Caco-2 (cell line): Measurements from ENCODE around the gene AKTIP. TPM values are rescaled to one million over a fixed set of nuclear protein-coding genes. Genes with fewer than 3 reads are reported as not detected.

ENCODE experiments used
- BruUV-seq: library from RNA; stranded (reverse); fragments of 400-500 nt; replicated peaks from 2 replicates; lab custom pipeline; 2021; lab: Mats Ljungman, UMichigan
- CTCF ChIA-PET: fragments of 300-600 bp; sonication (Branson Sonifier 250); formaldehyde crosslinking; loops from one replicate; lab custom pipeline; 2022; ENCODE audit warnings: antibody characterized with exemption; lab: Charles Lee
- POLR2A ChIA-PET: fragments of 300-600 bp; sonication (Branson Sonifier 250); formaldehyde crosslinking; loops from one replicate; lab custom pipeline; 2022; ENCODE audit warnings: antibody characterized with exemption; lab: Charles Lee
- DNase-seq, 2 experiments: peaks; one replicate each; pipeline versions ENCODE4 v3.0.0 to v3.0.0-alpha.2; 2020 to 2022
- H3K27me3 ChIP-seq: replicated peaks from 2 replicates; pipeline ENCODE4 v1.6.0; 2011; ENCODE audit warnings: low read length; ENCODE audit not compliant: control insufficient read depth, insufficient read depth
- H3K36me3 ChIP-seq: 2 replicates; pipeline ENCODE4 v1.5.1; 2011; ENCODE audit warnings: low read length; ENCODE audit not compliant: control insufficient read depth, insufficient read depth
- H3K4me1 ChIP-seq: fragments of 250-450 bp; sonication (Bioruptor Pico); 2 replicates; pipeline ENCODE4 v1.5.1; 2020; ENCODE audit warnings: mild to moderate bottlenecking
- H3K4me3 ChIP-seq: 2 replicates; pipeline ENCODE4 v1.5.1; 2011; ENCODE audit warnings: low read depth, mild to moderate bottlenecking, control low read depth, low read length
- H3K9me3 ChIP-seq: fragments of 250-450 bp; sonication (Bioruptor Pico); 2 replicates; pipeline ENCODE4 v1.5.1; 2020; ENCODE audit warnings: mild to moderate bottlenecking, moderate library complexity
- H3K27ac Mint-ChIP-seq: one replicate; pipeline ENCODE4 v1.8.0; 2022; ENCODE audit warnings: mixed read lengths; ENCODE audit not compliant: unreplicated experiment
- H3K27me3 Mint-ChIP-seq: one replicate; pipeline ENCODE4 v1.8.0; 2022; ENCODE audit warnings: mixed read lengths; ENCODE audit not compliant: insufficient read depth, unreplicated experiment
- H3K36me3 Mint-ChIP-seq: one replicate; pipeline ENCODE4 v1.8.0; 2022; ENCODE audit warnings: mild to moderate bottlenecking, mixed read lengths; ENCODE audit not compliant: insufficient read depth, unreplicated experiment
- H3K4me1 Mint-ChIP-seq: one replicate; pipeline ENCODE4 v1.8.0; 2022; ENCODE audit warnings: low read depth, mixed read lengths; ENCODE audit not compliant: unreplicated experiment
- H3K4me3 Mint-ChIP-seq: one replicate; pipeline ENCODE4 v1.8.0; 2022; ENCODE audit warnings: mild to moderate bottlenecking, moderate library complexity, mixed read lengths; ENCODE audit not compliant: unreplicated experiment
- H3K9me3 Mint-ChIP-seq: one replicate; pipeline ENCODE4 v1.8.0; 2022; ENCODE audit warnings: mixed read lengths; ENCODE audit not compliant: unreplicated experiment
- CTCF ChIP-seq, 2 experiments: fragments of 200-600 bp in 1 of 2; IDR thresholded peaks; 1 replicate in 1 of 2; 2 replicates in 1 of 2; pipeline versions ENCODE4 v1.5.1 to v1.8.0; 2011 to 2022; ENCODE audit warnings: antibody characterized with exemption in 1 of 2, control low read depth in 1 of 2, inconsistent platforms in 1 of 2, low read depth in 1 of 2, low read length in 1 of 2, mild to moderate bottlenecking in 1 of 2, moderate library complexity in 1 of 2; ENCODE audit not compliant: insufficient read depth in 1 of 2, severe bottlenecking in 1 of 2, unreplicated experiment in 1 of 2
- intact Hi-C: fragments of 100-400 bp; cut with micrococcal nuclease; formaldehyde crosslinking; loops from one replicate; pipeline ENCODE4 v1.10.0; 2022; ENCODE audit not compliant: unreplicated experiment
- total RNA-seq: library from RNA; stranded (reverse); gene quantifications from 2 replicates; pipeline ENCODE4 v1.2.3, GENCODE V29; 2022

AKTIP gene
- total RNA-seq, 1 experiment from 2014 or later: 127 TPM

- peaks cover 28% of the 10 kb centered on the region for H3K4me1 Mint-ChIP-seq
- H3K9me3 ChIP-seq: no peaks in the 10 kb centered on the region
- H3K4me3 ChIP-seq: no peak overlapping the region
- no peak for DNase-seq
- peaks cover 29% of the 10 kb centered on the region for H3K4me1 ChIP-seq
- no peak overlapping the region for H3K27ac Mint-ChIP-seq
- no peaks in the 10 kb centered on the region for H3K36me3 ChIP-seq
- intact Hi-C loops: no loop called here
- CTCF ChIA-PET: interaction anchor here (0.6 kb wide), 1 partner anchor 43 kb away, joined by 3 read pairs; no protein-coding TSS in a partner anchor
- no peak overlapping the region for H3K4me3 Mint-ChIP-seq
- no TSS peak for BruUV-seq
- POLR2A ChIA-PET: no interaction called here
- no peak for TF ChIP-seq CTCF (IDR thresholded peaks at IDR 0.05; ENCODE audit: insufficient read depth in 1 of 2, low read depth in 1 of 2, low read length in 1 of 2, severe bottlenecking in 1 of 2, unreplicated experiment in 1 of 2)
- H3K27me3 ChIP-seq: no peaks in the 10 kb centered on the region
- peaks cover 27% of the 10 kb centered on the region for H3K36me3 Mint-ChIP-seq
- no peaks in the 10 kb centered on the region for H3K9me3 Mint-ChIP-seq
- H3K27me3 Mint-ChIP-seq: no peaks in the 10 kb centered on the region
Measured at GRCh38 chr16:53506254-53506653, 3.2 kb upstream of the AKTIP start.

- TF ChIP-seq CTCF (IDR thresholded peaks at IDR 0.05; ENCODE audit: insufficient read depth in 1 of 2, low read depth in 1 of 2, low read length in 1 of 2, severe bottlenecking in 1 of 2, unreplicated experiment in 1 of 2): no peak
- Histone ChIP-seq H3K4me3 (no peak overlapping the region), H3K36me3 (no peaks in the 10 kb centered on the region), H3K27me3 (no peaks in the 10 kb centered on the region), H3K4me1 (peaks cover 24% of the 10 kb centered on the region), H3K9me3 (no peaks in the 10 kb centered on the region)
- Mint-ChIP-seq H3K4me3 (peak overlapping the region; percentile 93), H3K27ac (peak overlapping the region; percentile 93), H3K9me3 (no peaks in the 10 kb centered on the region), H3K4me1 (peaks cover 27% of the 10 kb centered on the region), H3K27me3 (no peaks in the 10 kb centered on the region), H3K36me3 (peaks cover 37% of the 10 kb centered on the region)
- POLR2A ChIA-PET: no interaction called here
- no peak for DNase-seq
- BruUV-seq: no TSS peak
- intact Hi-C loops: no loop called here
- CTCF ChIA-PET: no interaction called here
Measured at GRCh38 chr16:53504665-53505064, 1.7 kb upstream of the AKTIP start.

GRCh38 chr16:53503991-53504663 is 1.1 kb upstream of the AKTIP start:
- BruUV-seq: TSS peak; percentile 92
- peak in 1 of 2 experiments; percentile 43 for DNase-seq
- Histone ChIP-seq H3K36me3 (no peaks in the 10 kb centered on the region), H3K27me3 (no peaks in the 10 kb centered on the region), H3K9me3 (no peaks in the 10 kb centered on the region), H3K4me1 (peaks cover 24% of the 10 kb centered on the region), H3K4me3 (peak overlapping the region; percentile 48)
- intact Hi-C loops: loop anchor here (1.0 to 2.0 kb wide), 2 partner anchors 7 to 69 kb away; partner anchors contain the start of gene RBL2
- Mint-ChIP-seq H3K27ac (peak overlapping the region; percentile 93), H3K4me3 (peak overlapping the region; percentile 93), H3K4me1 (peaks cover 27% of the 10 kb centered on the region), H3K36me3 (peaks cover 42% of the 10 kb centered on the region), H3K27me3 (no peaks in the 10 kb centered on the region), H3K9me3 (no peaks in the 10 kb centered on the region)
- ChIA-PET CTCF (interaction anchor here (0.6 to 2.2 kb wide), 3 partner anchors 46 to 206 kb away, joined by 4 to 10 read pairs (median 4); no protein-coding TSS in a partner anchor), POLR2A (interaction anchor here (1.0 to 1.3 kb wide), 2 partner anchors 15 to 69 kb away, joined by 4 to 7 read pairs; no protein-coding TSS in a partner anchor)
- no peak for TF ChIP-seq CTCF (IDR thresholded peaks at IDR 0.05; ENCODE audit: insufficient read depth in 1 of 2, low read depth in 1 of 2, low read length in 1 of 2, severe bottlenecking in 1 of 2, unreplicated experiment in 1 of 2)
